Body of pancreas (tissue), 4 donors: ENCODE results near the gene MARS1. TPM values are rescaled to one million over a fixed set of nuclear protein-coding genes. Genes with fewer than 3 reads are reported as not detected.

Experiments used
- ATAC-seq: fragments of 150-250 bp; one replicate; pipeline ENCODE4 v1.9.1; 2016
- DNase-seq, 4 donors: peaks; one replicate each; pipeline ENCODE4 v3.0.0-alpha.2; 2019
- H3K27ac ChIP-seq, 4 donors: fragments of 200-600 bp; sonication (generic); 1 replicate in 3 of 4; 2 replicates in 1 of 4; pipeline versions ENCODE4 v1.5.1 to v1.6.1; 2016 to 2019; ENCODE audit warnings: mild to moderate bottlenecking in 1 of 4, mixed read lengths in 1 of 4, moderate library complexity in 1 of 4
- H3K27me3 ChIP-seq, 2 donors: fragments of 200-600 bp; sonication (generic); one replicate each; pipeline ENCODE4 v1.6.0; 2016; ENCODE audit warnings: mild to moderate bottlenecking in 1 of 2
- H3K36me3 ChIP-seq, 2 donors: fragments of 200-600 bp; sonication (generic); replicated peaks in 1 of 2; 2 replicates each; pipeline ENCODE4 v1.5.1; 2016; ENCODE audit warnings: low read depth in 2 of 2; ENCODE audit not compliant: insufficient read depth in 1 of 2
- H3K4me1 ChIP-seq: fragments of 200-600 bp; sonication (generic); one replicate; pipeline ENCODE4 v1.6.0; 2016
- H3K4me3 ChIP-seq, 2 donors: fragments of 200-600 bp; sonication (generic); 1 replicate in 1 of 2; 2 replicates in 1 of 2; pipeline ENCODE4 v1.5.1; 2016 to 2019
- H3K9me3 ChIP-seq, 3 donors: fragments of 200-600 bp; sonication (generic); 1 replicate in 2 of 3; 2 replicates in 1 of 3; pipeline ENCODE4 v1.5.1; 2016
- CTCF ChIP-seq, 7 experiments: fragments of 450-650 bp in 4 of 7; fragments of 200-600 bp in 3 of 7; sonication (generic) in 3 of 7; IDR thresholded peaks; one replicate each; pipeline ENCODE4 v1.5.1; 2016 to 2019; ENCODE audit warnings: antibody characterized with exemption in 7 of 7
- POLR2A ChIP-seq, 3 donors: fragments of 450-650 bp; IDR thresholded peaks; one replicate each; pipeline ENCODE4 v1.6.1; 2016; ENCODE audit warnings: antibody characterized with exemption in 3 of 3, mild to moderate bottlenecking in 2 of 3
- WGBS, 2 donors: methylation state at CpG; one replicate each; pipeline ENCODE4 v1.1.5; 2017; 5-methylcytosine and 5-hydroxymethylcytosine counted together
- intact Hi-C: fragments of 100-400 bp; cut with DNase I; formaldehyde crosslinking; loops from one replicate; pipeline ENCODE4 v1.15.1; 2023
- total RNA-seq, 2 donors: library from RNA; depleted of rRNA; stranded (reverse); fragments of >200 nt; gene quantifications; one replicate each; pipeline ENCODE4 v1.1.0, GENCODE V29; 2016

Gene MARS1
- total RNA-seq, 2 donors from 2014 or later = 61.7 to 103 TPM

- TF ChIP-seq CTCF (IDR thresholded peaks at IDR 0.05) = no peak
- no peak for TF ChIP-seq POLR2A (IDR thresholded peaks at IDR 0.05)
- DNase-seq (peak in 1 of 4 donors; percentile 37), ATAC-seq (peak; percentile 22)
- 26 to 45% methylated on average over 5 to 6 of the region's 6 CpGs for WGBS, 2 donors
- Histone ChIP-seq H3K4me1 (peaks cover 9% of the 10 kb centered on the region), H3K27ac (no peak overlapping the region), H3K4me3 (no peak overlapping the region), H3K9me3 (no peaks in the 10 kb centered on the region), H3K36me3 (no peaks in the 10 kb centered on the region), H3K27me3 (no peaks in the 10 kb centered on the region)
- intact Hi-C loops = loop anchor here (5.0 kb wide), 1 partner anchor 149 kb away; no protein-coding TSS in a partner anchor
Observed at GRCh38 chr12:57451233-57451778, 36.6 kb upstream of the MARS1 start.

- no peaks in the 10 kb centered on the region for H3K36me3 ChIP-seq
- no peak for ATAC-seq
- no peak for DNase-seq
- H3K9me3 ChIP-seq = no peaks in the 10 kb centered on the region
- H3K4me1 ChIP-seq = peaks cover 9% of the 10 kb centered on the region
- WGBS, 2 donors = 25 to 43% methylated on average over 7 to 9 of the region's 9 CpGs
- no peaks in the 10 kb centered on the region for H3K27me3 ChIP-seq
- intact Hi-C loops = loop anchor here (5.0 kb wide), 1 partner anchor 150 kb away; no protein-coding TSS in a partner anchor
- no peak for TF ChIP-seq CTCF (IDR thresholded peaks at IDR 0.05)
- TF ChIP-seq POLR2A (IDR thresholded peaks at IDR 0.05) = no peak
- no peak overlapping the region for H3K27ac ChIP-seq
- H3K4me3 ChIP-seq = no peak overlapping the region
Observed at GRCh38 chr12:57452181-57452936, 35.5 kb upstream of the MARS1 start.

- intact Hi-C loops = loop anchor here (5.0 kb wide), 1 partner anchor 151 kb away; no protein-coding TSS in a partner anchor
- WGBS, 2 donors = 4 to 12% methylated on average over 6 to 7 of the region's 7 CpGs
- Histone ChIP-seq H3K27me3 (no peaks in the 10 kb centered on the region), H3K4me3 (no peak overlapping the region), H3K9me3 (no peaks in the 10 kb centered on the region), H3K36me3 (no peaks in the 10 kb centered on the region), H3K27ac (no peak overlapping the region), H3K4me1 (peaks cover 9% of the 10 kb centered on the region)
- no peak for TF ChIP-seq POLR2A (IDR thresholded peaks at IDR 0.05)
- TF ChIP-seq CTCF (IDR thresholded peaks at IDR 0.05) = peak; percentile 81 to 90 (median 88)
- ATAC-seq = peak; percentile 83
- DNase-seq = peak; percentile 82 to 88 (median 84)
Observed at GRCh38 chr12:57452937-57453509, 34.8 kb upstream of the MARS1 start.

GRCh38 chr12:57454213-57454565, 33.7 kb upstream of the MARS1 start:
- no peak for DNase-seq
- Histone ChIP-seq H3K27ac (no peak overlapping the region), H3K4me3 (no peak overlapping the region), H3K9me3 (no peaks in the 10 kb centered on the region), H3K4me1 (peaks cover 9% of the 10 kb centered on the region), H3K27me3 (no peaks in the 10 kb centered on the region), H3K36me3 (no peaks in the 10 kb centered on the region)
- 91 to 93% methylated on average over 2 of the region's 2 CpGs for WGBS, 2 donors
- no peak for ATAC-seq
- TF ChIP-seq CTCF (IDR thresholded peaks at IDR 0.05) (no peak), POLR2A (IDR thresholded peaks at IDR 0.05) (no peak)
- intact Hi-C loops = loop anchor here (5.0 kb wide), 1 partner anchor 152 kb away; no protein-coding TSS in a partner anchor
